ENCODE results near the gene ARL6IP5.

The ARL6IP5 gene

GRCh38 chr3:69085833-69086722, 1.3 kb downstream of the ARL6IP5 start:
- peak; percentile 90 for DNase-seq (ENCODE audit: low spot score)

- DNase-seq (ENCODE audit: low spot score), result no peak
Measured at GRCh38 chr3:69087030-69087791, 2.5 kb downstream of the ARL6IP5 start.

- DNase-seq (ENCODE audit: low spot score), result peak; percentile 42
Measured at GRCh38 chr3:69088063-69088462, 3.3 kb downstream of the ARL6IP5 start.

GRCh38 chr3:69090021-69090420, 5.3 kb downstream of the ARL6IP5 start:
- DNase-seq (ENCODE audit: low spot score), result no peak

GRCh38 chr3:69091389-69092029, 6.8 kb downstream of the ARL6IP5 start:
- DNase-seq (ENCODE audit: low spot score), result no peak

- peak; percentile 68 for DNase-seq (ENCODE audit: low spot score)
Measured at GRCh38 chr3:69092030-69092516, 7.3 kb downstream of the ARL6IP5 start.

- peak; percentile 50 for DNase-seq (ENCODE audit: low spot score)
Measured at GRCh38 chr3:69094467-69095205, 9.9 kb downstream of the ARL6IP5 start.

GRCh38 chr3:69095636-69096035, 10.9 kb downstream of the ARL6IP5 start:
- peak; percentile 54 for DNase-seq (ENCODE audit: low spot score)

- DNase-seq (ENCODE audit: low spot score), result no peak
Measured at GRCh38 chr3:69096299-69096698, 11.6 kb downstream of the ARL6IP5 start.

GRCh38 chr3:69097407-69098086, 12.8 kb downstream of the ARL6IP5 start:
- no peak for DNase-seq (ENCODE audit: low spot score)

- no peak for DNase-seq (ENCODE audit: low spot score)
Measured at GRCh38 chr3:69099576-69099975, 14.8 kb downstream of the ARL6IP5 start.

GRCh38 chr3:69102384-69102783, 17.6 kb downstream of the ARL6IP5 start:
- DNase-seq (ENCODE audit: low spot score), result no peak

- DNase-seq (ENCODE audit: low spot score), result no peak
Measured at GRCh38 chr3:69103123-69103522, 18.4 kb downstream of the ARL6IP5 start.

- no peak for DNase-seq (ENCODE audit: low spot score)
Measured at GRCh38 chr3:69104586-69104985, 19.8 kb downstream of the ARL6IP5 start.

- no peak for DNase-seq (ENCODE audit: low spot score)
Measured at GRCh38 chr3:69105320-69105719, 20.6 kb downstream of the ARL6IP5 start.

- no peak for DNase-seq (ENCODE audit: low spot score)
Measured at GRCh38 chr3:69107841-69108240, 23.1 kb downstream of the ARL6IP5 start.

GRCh38 chr3:69108811-69109210, 24.1 kb downstream of the ARL6IP5 start:
- DNase-seq (ENCODE audit: low spot score), result no peak

GRCh38 chr3:69110941-69111546, 26.3 kb downstream of the ARL6IP5 start:
- no peak for DNase-seq (ENCODE audit: low spot score)

- no peak for DNase-seq (ENCODE audit: low spot score)
Measured at GRCh38 chr3:69113536-69113935, 28.8 kb downstream of the ARL6IP5 start.

GRCh38 chr3:69115731-69116130, 31.0 kb downstream of the ARL6IP5 start:
- no peak for DNase-seq (ENCODE audit: low spot score)

- DNase-seq (ENCODE audit: low spot score), result no peak
Measured at GRCh38 chr3:69116162-69116561, 31.4 kb downstream of the ARL6IP5 start.

Measured in CD4-positive, alpha-beta T cell treated with Interleukin-2 at 100 ng/mL for 4 hours (primary cell).